DMS79 (cell line): ENCODE measurements around the gene CHGA.

Experiments used
- DNase-seq: peaks from one replicate; lab custom pipeline; 2025; lab: John Stamatoyannopoulos, UW

CHGA gene

DNA sequence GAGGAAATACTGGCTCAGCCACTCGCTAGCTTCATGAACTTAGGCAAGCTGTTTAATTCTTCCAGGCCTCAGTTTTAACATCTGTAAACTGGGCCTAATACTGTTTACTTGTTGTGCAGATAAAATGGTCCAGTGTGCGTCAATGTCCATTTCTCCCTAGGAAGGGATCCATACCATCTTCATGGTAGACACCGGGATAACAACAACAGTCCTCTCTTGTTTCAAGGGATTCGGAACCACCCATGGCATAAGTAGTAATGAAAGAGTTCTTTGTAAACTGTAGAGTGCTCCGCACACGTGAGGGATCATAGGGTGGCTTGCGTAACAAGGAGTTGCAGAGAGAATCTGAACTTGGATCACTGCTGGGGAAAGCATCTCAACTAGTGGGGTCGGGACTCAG lies 17.3 kb upstream of the CHGA start:
- DNase-seq = no peak

DNA sequence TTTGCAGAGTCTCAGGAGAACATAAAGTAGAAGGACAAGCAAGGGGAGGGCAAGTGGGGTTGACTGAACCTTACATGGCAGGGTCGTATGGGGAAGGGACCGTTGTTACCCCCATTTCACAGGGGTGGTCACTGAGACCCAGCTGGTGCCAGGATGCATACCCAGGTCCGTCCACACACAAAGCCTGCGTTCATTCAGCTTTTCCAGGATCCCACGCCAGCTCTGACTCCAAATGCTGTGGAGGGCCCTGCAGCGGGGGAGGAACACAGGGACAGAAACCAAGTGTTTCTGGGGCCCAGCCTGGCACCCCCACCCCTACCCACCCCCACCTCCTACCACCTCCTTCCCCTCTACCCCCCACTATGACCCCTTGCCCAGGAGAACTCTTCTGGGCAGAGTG lies 16.5 kb upstream of the CHGA start:
- no peak for DNase-seq

DNA sequence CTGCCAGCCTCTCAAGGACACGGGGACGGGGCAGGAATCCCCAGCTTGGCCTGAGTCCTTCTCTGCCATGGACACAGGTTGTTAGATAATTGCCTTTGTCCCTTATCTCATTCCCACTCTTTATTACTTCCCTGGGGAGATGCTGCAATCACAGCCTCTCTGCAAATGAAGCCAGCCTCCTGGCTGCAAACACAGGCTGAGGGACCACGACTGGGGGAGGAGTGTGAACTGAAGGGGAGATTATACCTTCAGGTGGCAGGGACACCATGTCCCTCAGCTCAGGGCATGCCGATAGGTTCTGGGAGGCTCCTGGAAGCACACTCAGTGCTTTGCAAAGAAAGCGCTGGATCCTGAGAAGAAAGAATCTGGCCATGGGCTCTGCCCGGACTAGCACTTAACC lies 16.1 kb upstream of the CHGA start:
- DNase-seq = no peak

DNA sequence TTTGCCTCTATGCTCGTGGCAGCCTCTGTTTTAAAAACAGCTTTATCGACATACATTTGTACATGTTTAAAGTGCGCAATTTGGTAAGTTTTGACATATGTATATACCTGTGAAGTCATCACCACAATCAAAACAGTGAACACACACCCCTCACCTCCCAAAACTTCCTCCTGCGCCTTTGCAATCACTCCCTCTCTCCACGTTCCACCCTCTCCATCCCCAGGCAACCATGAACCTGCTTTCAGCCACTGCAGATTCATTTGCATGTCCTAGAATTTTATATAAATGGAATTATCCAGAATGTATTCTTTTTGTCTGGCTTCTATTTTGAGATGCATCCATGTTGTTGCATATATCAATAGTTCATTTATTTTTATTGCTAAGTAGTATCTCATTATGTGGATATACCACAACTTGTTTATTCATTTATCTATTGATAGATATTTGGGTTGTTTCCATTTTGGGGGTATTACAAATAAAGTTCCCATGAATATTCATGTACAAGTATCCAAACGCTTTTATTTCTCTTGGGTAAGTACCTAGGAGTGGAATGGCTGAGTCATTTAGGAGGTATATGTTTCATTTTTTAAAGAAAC lies 15.5 kb upstream of the CHGA start:
- no peak for DNase-seq

GRCh38 chr14:92914087-92914656 lies 8.8 kb upstream of the CHGA start:
- DNase-seq = no peak

DNA sequence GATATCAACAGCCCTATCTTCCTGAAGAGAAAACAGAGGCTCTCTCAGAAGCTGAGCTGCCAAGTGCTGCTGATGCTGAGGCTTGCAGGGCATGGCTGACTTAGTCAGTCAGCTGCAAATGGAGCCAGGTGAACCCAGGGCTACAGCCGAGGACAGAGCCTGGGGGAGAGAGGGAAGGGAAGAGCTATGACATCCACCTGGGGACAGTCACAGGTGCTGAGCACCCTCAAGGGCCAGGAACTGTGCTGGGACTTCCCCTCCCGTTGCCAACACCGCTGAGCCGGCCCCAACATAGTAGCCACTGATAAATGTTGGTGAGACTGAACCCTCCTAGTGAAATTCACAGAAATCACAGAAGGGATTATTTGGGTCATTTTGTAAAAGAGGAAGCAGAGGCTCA lies 6.7 kb upstream of the CHGA start:
- no peak for DNase-seq

- DNase-seq = no peak
These were observed 5.7 kb upstream of the CHGA start for GRCh38 chr14:92917041-92917940.

- DNase-seq = no peak
These were observed 5.0 kb upstream of the CHGA start for GRCh38 chr14:92917956-92918355.

DNA sequence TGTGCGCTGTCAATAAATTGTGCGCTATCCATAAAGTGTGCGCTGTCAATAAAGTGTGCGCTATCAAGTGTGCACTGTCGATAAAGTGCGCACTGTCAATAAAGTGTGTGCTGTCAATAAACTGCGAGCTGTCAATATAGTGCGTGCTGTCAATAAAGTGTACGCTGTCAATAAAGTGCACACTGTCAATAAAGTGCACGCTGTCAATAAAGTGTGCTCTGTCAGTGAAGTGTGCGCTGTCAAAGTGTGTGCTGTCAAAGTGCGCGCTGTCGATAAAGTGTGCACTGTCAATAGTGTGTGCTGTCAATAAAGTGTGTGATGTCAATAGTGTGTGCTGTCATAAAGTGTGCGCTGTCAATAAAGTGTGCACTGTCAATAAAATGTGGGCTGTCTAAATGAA lies 2.9 kb upstream of the CHGA start:
- no peak for DNase-seq

DNA sequence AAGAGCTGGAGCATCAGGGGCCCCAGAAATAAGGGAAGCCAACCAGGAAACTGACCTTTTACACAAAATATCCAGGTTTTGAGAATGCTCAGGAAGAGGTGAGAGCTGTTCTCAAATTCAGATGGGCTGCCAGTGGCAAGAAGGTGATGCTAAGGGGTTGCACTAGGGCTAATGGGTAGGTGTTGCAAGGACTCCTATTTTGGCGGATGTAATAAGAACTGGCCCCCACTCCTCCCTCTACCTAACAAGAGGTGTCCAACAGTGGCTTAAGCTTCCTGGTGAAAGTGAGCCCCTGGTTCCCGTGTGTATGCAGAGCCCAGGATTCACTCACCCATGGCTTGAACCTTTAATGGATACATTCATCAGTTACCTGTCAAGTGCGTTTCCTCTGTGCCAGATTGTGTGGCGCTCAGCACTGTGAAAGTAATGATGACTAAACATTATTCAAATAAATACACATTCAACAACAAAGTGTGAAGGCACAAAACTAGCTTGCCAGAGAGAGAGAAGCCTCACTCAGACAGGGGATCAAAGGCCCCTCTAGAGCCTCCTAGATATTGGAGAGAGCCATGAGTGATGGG lies 705 bp upstream of the CHGA start:
- DNase-seq = peak; percentile 51

DNA sequence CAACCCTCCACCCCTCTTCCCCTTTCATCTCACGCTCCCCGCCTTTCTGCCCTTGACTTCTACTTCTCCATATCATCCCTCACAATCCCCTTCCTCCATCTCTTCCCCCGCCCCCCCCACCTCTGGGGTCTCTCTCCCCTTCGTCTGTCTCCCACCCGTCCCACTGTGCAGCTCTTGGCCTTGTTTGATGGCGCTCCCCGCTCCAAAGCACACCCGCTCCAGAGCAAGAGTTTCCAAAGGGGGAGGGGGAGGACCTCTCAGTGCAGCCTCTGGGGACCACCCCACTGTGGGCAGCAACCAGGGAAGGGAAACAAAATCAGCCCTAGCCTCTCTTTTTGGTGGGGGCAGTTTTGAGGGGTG lies 774 bp downstream of the CHGA start:
- no peak for DNase-seq

GRCh38 chr14:92924247-92924646 lies 1.3 kb downstream of the CHGA start:
- DNase-seq = peak; percentile 27

- no peak for DNase-seq
These were observed 2.5 kb downstream of the CHGA start for GRCh38 chr14:92925446-92925845.

GRCh38 chr14:92926180-92926845 lies 3.4 kb downstream of the CHGA start:
- no peak for DNase-seq

- no peak for DNase-seq
These were observed 4.0 kb downstream of the CHGA start for GRCh38 chr14:92926931-92927330.

- DNase-seq = no peak
These were observed 4.7 kb downstream of the CHGA start for GRCh38 chr14:92927349-92928257.

GRCh38 chr14:92928258-92928629 lies 5.3 kb downstream of the CHGA start:
- DNase-seq = no peak

DNA sequence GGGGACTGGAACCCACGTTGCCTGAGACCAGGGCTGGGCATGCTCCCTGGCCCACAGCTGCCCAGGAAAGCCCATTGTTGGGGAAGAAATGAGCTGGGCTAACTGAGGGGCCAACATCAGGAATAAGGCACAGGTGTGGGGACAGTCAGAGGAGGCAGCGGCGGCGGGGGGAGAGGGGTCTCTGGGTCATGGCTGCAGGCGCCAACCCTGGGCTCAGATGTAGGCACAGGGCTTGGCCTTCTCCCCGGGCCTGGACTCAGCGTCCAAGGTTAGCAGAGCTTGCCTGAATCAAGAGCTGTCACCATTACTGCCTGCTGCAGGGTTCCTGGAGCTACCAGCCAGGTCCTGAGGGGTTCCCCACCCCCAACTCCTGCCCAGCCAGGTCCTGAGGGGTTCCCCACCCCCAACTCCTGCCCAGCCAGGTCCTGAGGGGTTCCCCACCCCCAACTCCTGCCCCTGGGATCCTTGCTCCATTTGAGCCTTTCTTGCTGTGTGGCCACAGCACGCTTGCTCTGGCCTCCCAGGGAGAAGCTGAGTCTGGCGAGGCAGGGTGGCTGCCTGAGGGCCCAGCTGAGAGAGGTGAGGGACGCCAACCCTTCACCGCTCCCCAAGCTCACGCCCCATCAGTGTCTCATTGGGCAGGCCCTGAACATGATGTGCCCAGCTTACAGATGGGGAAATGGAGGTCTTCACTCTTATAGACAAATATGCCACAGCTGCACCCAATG lies 6.2 kb downstream of the CHGA start:
- no peak for DNase-seq

GRCh38 chr14:92929689-92930608 lies 7.0 kb downstream of the CHGA start:
- no peak for DNase-seq
